GM08714 (cell line): ENCODE measurements around the gene IKZF3.

Experiments used
- H3K4me3 ChIP-seq: fragments of 200-500 bp; sonication (Bioruptor generic); 2 replicates; pipeline ENCODE4 v1.5.1; 2014; ENCODE audit warnings: mild to moderate bottlenecking, low read length, inconsistent platforms
- ZNF274 ChIP-seq: IDR thresholded peaks from 2 replicates; pipeline ENCODE4 v1.6.1; 2012; ENCODE audit warnings: mild to moderate bottlenecking, low read depth, low read length

The IKZF3 gene

GRCh38 chr17:39841134-39841683 lies 22.9 kb downstream of the IKZF3 start:
- no peak overlapping the region for H3K4me3 ChIP-seq
- TF ChIP-seq ZNF274: no peak

- TF ChIP-seq ZNF274: no peak
- H3K4me3 ChIP-seq: no peak overlapping the region
Measured at GRCh38 chr17:39838784-39839183, 25.3 kb downstream of the IKZF3 start.

- no peak overlapping the region for H3K4me3 ChIP-seq
- no peak for TF ChIP-seq ZNF274
Measured at GRCh38 chr17:39838057-39838456, 26.1 kb downstream of the IKZF3 start.

GRCh38 chr17:39836117-39836516 lies 28.0 kb downstream of the IKZF3 start:
- no peak for TF ChIP-seq ZNF274
- H3K4me3 ChIP-seq: no peak overlapping the region

- TF ChIP-seq ZNF274: no peak
- no peak overlapping the region for H3K4me3 ChIP-seq
Measured at GRCh38 chr17:39835038-39835786, 28.9 kb downstream of the IKZF3 start.

- H3K4me3 ChIP-seq: no peak overlapping the region
- TF ChIP-seq ZNF274: no peak
Measured at GRCh38 chr17:39834017-39834416, 30.1 kb downstream of the IKZF3 start.

GRCh38 chr17:39831588-39831987 lies 32.5 kb downstream of the IKZF3 start:
- no peak for TF ChIP-seq ZNF274
- H3K4me3 ChIP-seq: no peak overlapping the region

GRCh38 chr17:39828443-39828842 lies 35.7 kb downstream of the IKZF3 start:
- H3K4me3 ChIP-seq: no peak overlapping the region
- no peak for TF ChIP-seq ZNF274

GRCh38 chr17:39826334-39826733 lies 37.8 kb downstream of the IKZF3 start:
- no peak overlapping the region for H3K4me3 ChIP-seq
- TF ChIP-seq ZNF274: no peak

- no peak overlapping the region for H3K4me3 ChIP-seq
- TF ChIP-seq ZNF274: no peak
Measured at GRCh38 chr17:39823407-39824054, 40.6 kb downstream of the IKZF3 start.

GRCh38 chr17:39822051-39822451 lies 42.1 kb downstream of the IKZF3 start:
- no peak for TF ChIP-seq ZNF274
- H3K4me3 ChIP-seq: no peak overlapping the region

GRCh38 chr17:39820987-39821386 lies 43.1 kb downstream of the IKZF3 start:
- TF ChIP-seq ZNF274: no peak

GRCh38 chr17:39820541-39820940 lies 43.6 kb downstream of the IKZF3 start:
- no peak for TF ChIP-seq ZNF274
- no peak overlapping the region for H3K4me3 ChIP-seq

More at GRCh38 chr17:39820987-39821386, 43.1 kb downstream of the IKZF3 start:
- no peak overlapping the region for H3K4me3 ChIP-seq

GRCh38 chr17:39818358-39819000 lies 45.6 kb downstream of the IKZF3 start:
- TF ChIP-seq ZNF274: no peak
- peak overlapping the region; percentile 48; the same call in 1 of the 2 replicates for H3K4me3 ChIP-seq

- no peak for TF ChIP-seq ZNF274
- no peak overlapping the region for H3K4me3 ChIP-seq
Measured at GRCh38 chr17:39816272-39816671, 47.8 kb downstream of the IKZF3 start.
